GM12878 (cell line): ENCODE measurements around the gene KIF26A. TPM values are rescaled to one million over a fixed set of nuclear protein-coding genes. Genes with fewer than 3 reads are reported as not detected.

Source experiments
- ATF7 ChIP-seq: fragments of 450-650 bp; IDR thresholded peaks from 2 replicates; pipeline ENCODE4 v1.6.1; 2016; ENCODE audit warnings: low read depth, mild to moderate bottlenecking
- CHD1 ChIP-seq: IDR thresholded peaks from 2 replicates; pipeline ENCODE4 v1.6.1; 2012; ENCODE audit warnings: low read depth, low read length, improper control_type of control experiment
- ETV6 ChIP-seq, 2 experiments: fragments of 450-650 bp in 1 of 2; IDR thresholded peaks in 1 of 2; conservative IDR thresholded peaks in 1 of 2; 2 replicates each; pipeline ENCODE4 v1.6.1; 2014; ENCODE audit warnings: antibody characterized with exemption in 1 of 2, borderline replicate concordance in 1 of 2, low read depth in 1 of 2, mild to moderate bottlenecking in 1 of 2, moderate library complexity in 1 of 2
- FOXK2 ChIP-seq: fragments of 450-650 bp; IDR thresholded peaks from 2 replicates; pipeline ENCODE4 v1.6.1; 2017; ENCODE audit warnings: mild to moderate bottlenecking, moderate library complexity
- polyA plus RNA-seq, 11 experiments: library from polyadenylated mRNA; depleted of rRNA in 4 of 11; unstranded in 6 of 11; stranded (reverse) in 5 of 11; fragments of >200 nt; fragmentation: Nextera tagmentation in 4 of 11; fragmentation: Illumina TruSeq in 1 of 11; extraction: Ambion mirVana in 4 of 11; extraction: Trizol in 1 of 11; gene quantifications; 1 replicate in 1 of 11; 2 replicates in 10 of 11; pipeline versions ENCODE4 v1.2.1 to v1.2.3, GENCODE V29; 2011 to 2016; ENCODE audit warnings: inconsistent platforms in 2 of 11, missing spikeins in 2 of 11, low read depth in 1 of 11
- total RNA-seq, 4 experiments: library from RNA; depleted of rRNA in 3 of 4; stranded (reverse); fragments of >200 nt in 3 of 4; fragmentation: Illumina TruSeq in 1 of 4; extraction: Trizol in 1 of 4; gene quantifications; 2 replicates each; pipeline versions ENCODE4 v1.2.1 to v1.2.3, GENCODE V29; 2013 to 2021
- TF ChIP-seq, protein P1 (sequence below): fragments of 450-650 bp; IDR thresholded peaks from 2 replicates; pipeline ENCODE4 v1.6.1; 2018; ENCODE audit warnings: borderline replicate concordance, mild to moderate bottlenecking; ENCODE audit not compliant: partially characterized antibody
- TF ChIP-seq, protein P2 (sequence below): fragments of 450-650 bp; IDR thresholded peaks from 2 replicates; pipeline ENCODE4 v1.6.1; 2017; ENCODE audit warnings: antibody characterized with exemption, mild to moderate bottlenecking, moderate library complexity

Gene KIF26A
- total and polyA plus RNA-seq, 10 of the 15 experiments (the other 5 are each of a cell fraction or from before 2014, with no cell fraction given): 0.05 TPM; not detected in 9

DNA sequence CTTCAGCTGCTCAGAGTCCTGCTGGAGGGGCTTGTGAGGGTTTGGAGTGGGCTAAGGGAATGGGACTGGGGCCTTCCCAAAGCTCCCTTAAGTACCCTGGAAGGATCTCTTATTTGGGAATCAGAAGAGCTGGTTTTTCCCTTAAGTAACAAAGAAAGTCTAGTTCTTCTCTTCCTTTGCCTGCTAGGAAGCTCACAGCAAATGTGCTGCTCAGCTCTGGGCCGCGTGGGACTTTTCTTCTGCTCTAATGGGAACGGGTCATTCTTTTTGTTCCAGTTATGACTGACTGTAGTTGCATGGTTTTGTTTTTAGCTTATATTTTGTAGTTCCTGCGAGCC, 6.0 kb downstream of the KIF26A start (continued):
- TF ChIP-seq, protein P1, sequence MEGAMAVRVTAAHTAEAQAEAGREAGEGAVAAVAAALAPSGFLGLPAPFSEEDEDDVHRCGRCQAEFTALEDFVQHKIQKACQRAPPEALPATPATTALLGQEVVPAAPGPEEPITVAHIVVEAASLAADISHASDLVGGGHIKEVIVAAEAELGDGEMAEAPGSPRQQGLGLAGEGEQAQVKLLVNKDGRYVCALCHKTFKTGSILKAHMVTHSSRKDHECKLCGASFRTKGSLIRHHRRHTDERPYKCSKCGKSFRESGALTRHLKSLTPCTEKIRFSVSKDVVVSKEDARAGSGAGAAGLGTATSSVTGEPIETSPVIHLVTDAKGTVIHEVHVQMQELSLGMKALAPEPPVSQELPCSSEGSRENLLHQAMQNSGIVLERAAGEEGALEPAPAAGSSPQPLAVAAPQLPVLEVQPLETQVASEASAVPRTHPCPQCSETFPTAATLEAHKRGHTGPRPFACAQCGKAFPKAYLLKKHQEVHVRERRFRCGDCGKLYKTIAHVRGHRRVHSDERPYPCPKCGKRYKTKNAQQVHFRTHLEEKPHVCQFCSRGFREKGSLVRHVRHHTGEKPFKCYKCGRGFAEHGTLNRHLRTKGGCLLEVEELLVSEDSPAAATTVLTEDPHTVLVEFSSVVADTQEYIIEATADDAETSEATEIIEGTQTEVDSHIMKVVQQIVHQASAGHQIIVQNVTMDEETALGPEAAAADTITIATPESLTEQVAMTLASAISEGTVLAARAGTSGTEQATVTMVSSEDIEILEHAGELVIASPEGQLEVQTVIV: no peak
- TF ChIP-seq ETV6 (conservative IDR thresholded peaks at IDR 0.05 in 1 of 2, IDR thresholded peaks at IDR 0.05 in 1 of 2; ENCODE audit: borderline replicate concordance in 1 of 2, low read depth in 1 of 2) (no peak), ATF7 (no peak), FOXK2 (no peak), CHD1 (no peak)
- TF ChIP-seq, protein P2, sequence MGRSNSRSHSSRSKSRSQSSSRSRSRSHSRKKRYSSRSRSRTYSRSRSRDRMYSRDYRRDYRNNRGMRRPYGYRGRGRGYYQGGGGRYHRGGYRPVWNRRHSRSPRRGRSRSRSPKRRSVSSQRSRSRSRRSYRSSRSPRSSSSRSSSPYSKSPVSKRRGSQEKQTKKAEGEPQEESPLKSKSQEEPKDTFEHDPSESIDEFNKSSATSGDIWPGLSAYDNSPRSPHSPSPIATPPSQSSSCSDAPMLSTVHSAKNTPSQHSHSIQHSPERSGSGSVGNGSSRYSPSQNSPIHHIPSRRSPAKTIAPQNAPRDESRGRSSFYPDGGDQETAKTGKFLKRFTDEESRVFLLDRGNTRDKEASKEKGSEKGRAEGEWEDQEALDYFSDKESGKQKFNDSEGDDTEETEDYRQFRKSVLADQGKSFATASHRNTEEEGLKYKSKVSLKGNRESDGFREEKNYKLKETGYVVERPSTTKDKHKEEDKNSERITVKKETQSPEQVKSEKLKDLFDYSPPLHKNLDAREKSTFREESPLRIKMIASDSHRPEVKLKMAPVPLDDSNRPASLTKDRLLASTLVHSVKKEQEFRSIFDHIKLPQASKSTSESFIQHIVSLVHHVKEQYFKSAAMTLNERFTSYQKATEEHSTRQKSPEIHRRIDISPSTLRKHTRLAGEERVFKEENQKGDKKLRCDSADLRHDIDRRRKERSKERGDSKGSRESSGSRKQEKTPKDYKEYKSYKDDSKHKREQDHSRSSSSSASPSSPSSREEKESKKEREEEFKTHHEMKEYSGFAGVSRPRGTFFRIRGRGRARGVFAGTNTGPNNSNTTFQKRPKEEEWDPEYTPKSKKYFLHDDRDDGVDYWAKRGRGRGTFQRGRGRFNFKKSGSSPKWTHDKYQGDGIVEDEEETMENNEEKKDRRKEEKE: no peak
